Islet precursor cell (in vitro differentiated cells): Measurements from ENCODE around the gene RBFOX1.
A peak's percentile ranks its signal among the peaks of the same experiment; 100 is the strongest.

Source experiments
- DNase-seq: peaks from one replicate; pipeline ENCODE4 v3.0.0-alpha.2; 2018

Gene RBFOX1

GRCh38 chr16:7422036-7422888 lies 89.6 kb downstream of the RBFOX1 start:
- no peak for DNase-seq

GRCh38 chr16:7423434-7424044 lies 90.9 kb downstream of the RBFOX1 start:
- DNase-seq: no peak

- no peak for DNase-seq
Measured at GRCh38 chr16:7426161-7426560, 93.5 kb downstream of the RBFOX1 start.

- DNase-seq: peak; percentile 81
Measured at GRCh38 chr16:7431723-7432122, 99.1 kb downstream of the RBFOX1 start.

GRCh38 chr16:7436306-7436705 lies 103.7 kb downstream of the RBFOX1 start:
- no peak for DNase-seq

- no peak for DNase-seq
Measured at GRCh38 chr16:7437135-7437804, 104.6 kb downstream of the RBFOX1 start.

- DNase-seq: no peak
Measured at GRCh38 chr16:7437843-7438242, 105.2 kb downstream of the RBFOX1 start.

- no peak for DNase-seq
Measured at GRCh38 chr16:7438601-7439000, 106.0 kb downstream of the RBFOX1 start.

GRCh38 chr16:7439518-7439917 lies 106.9 kb downstream of the RBFOX1 start:
- no peak for DNase-seq

- no peak for DNase-seq
Measured at GRCh38 chr16:7440886-7441400, 108.3 kb downstream of the RBFOX1 start.

GRCh38 chr16:7442050-7442449 lies 109.4 kb downstream of the RBFOX1 start:
- DNase-seq: no peak

- DNase-seq: no peak
Measured at GRCh38 chr16:7443142-7443541, 110.5 kb downstream of the RBFOX1 start.

GRCh38 chr16:7443648-7444365 lies 111.2 kb downstream of the RBFOX1 start:
- DNase-seq: no peak

GRCh38 chr16:7449306-7449705 lies 116.7 kb downstream of the RBFOX1 start:
- DNase-seq: no peak

- DNase-seq: no peak
Measured at GRCh38 chr16:7449808-7450207, 117.2 kb downstream of the RBFOX1 start.

GRCh38 chr16:7450440-7450839 lies 117.8 kb downstream of the RBFOX1 start:
- DNase-seq: no peak

GRCh38 chr16:7452090-7452489 lies 119.4 kb downstream of the RBFOX1 start:
- no peak for DNase-seq

- DNase-seq: no peak
Measured at GRCh38 chr16:7456211-7456610, 123.6 kb downstream of the RBFOX1 start.

GRCh38 chr16:7458144-7458543 lies 125.5 kb downstream of the RBFOX1 start:
- no peak for DNase-seq

GRCh38 chr16:7470344-7470743 lies 137.7 kb downstream of the RBFOX1 start:
- DNase-seq: no peak

- DNase-seq: no peak
Measured at GRCh38 chr16:7471268-7471667, 138.6 kb downstream of the RBFOX1 start.

- no peak for DNase-seq
Measured at GRCh38 chr16:7482032-7482431, 149.4 kb downstream of the RBFOX1 start.
